ENCODE data around the gene PEX11A.
"Not testable (repeated sequence)": the region's sequence is repeated elsewhere in the genome, so short reads cannot be mapped to it uniquely, and the experiment has no call there.

The PEX11A gene

GRCh38 chr15:89714775-89715174, 24.2 kb upstream of the PEX11A start:
- H3K4me2 ChIP-seq, result no peak overlapping the region
- H3K4me1 ChIP-seq, result no peaks in the 10 kb centered on the region
- H3K9me3 ChIP-seq (replicated peaks in 1 of 11), result no peaks in the 10 kb centered on the region
- H3K4me3 ChIP-seq, result no peak overlapping the region
- no peak for TF ChIP-seq Cebpa-rat (IDR thresholded peaks at IDR 0.05)
- H3K27ac ChIP-seq, result no peak overlapping the region
- no peaks in the 10 kb centered on the region for H3K36me3 ChIP-seq
- H3K9ac ChIP-seq, result no peak overlapping the region
- H3K27me3 ChIP-seq, result no peaks in the 10 kb centered on the region
- H4K20me1 ChIP-seq, result no peaks in the 10 kb centered on the region

- Histone ChIP-seq H3K27ac (no peak overlapping the region), H3K27me3 (no peaks in the 10 kb centered on the region), H3K4me2 (no peak overlapping the region), H4K20me1 (no peaks in the 10 kb centered on the region), H3K4me3 (no peak overlapping the region), H3K36me3 (no peaks in the 10 kb centered on the region), H3K9ac (no peak overlapping the region), H3K9me3 (replicated peaks in 1 of 11) (no peaks in the 10 kb centered on the region), H3K4me1 (no peaks in the 10 kb centered on the region)
- TF ChIP-seq Cebpa-rat (IDR thresholded peaks at IDR 0.05), result no peak
Observed at GRCh38 chr15:89707577-89707976, 17.0 kb upstream of the PEX11A start.

GRCh38 chr15:89704411-89704810, 13.9 kb upstream of the PEX11A start:
- Histone ChIP-seq H3K9me3 (replicated peaks in 1 of 11) (no peaks in the 10 kb centered on the region), H3K9ac (no peak overlapping the region), H3K36me3 (no peaks in the 10 kb centered on the region), H3K27ac (no peak overlapping the region), H4K20me1 (no peaks in the 10 kb centered on the region), H3K4me2 (no peak overlapping the region), H3K4me1 (no peaks in the 10 kb centered on the region), H3K27me3 (no peaks in the 10 kb centered on the region), H3K4me3 (no peak overlapping the region)
- no peak for TF ChIP-seq Cebpa-rat (IDR thresholded peaks at IDR 0.05)

GRCh38 chr15:89695198-89695597, 4.6 kb upstream of the PEX11A start:
- no peak for TF ChIP-seq Cebpa-rat (IDR thresholded peaks at IDR 0.05)
- Histone ChIP-seq H3K4me2 (no peak overlapping the region), H3K9me3 (replicated peaks in 1 of 11) (peaks cover 5 to 8% (median 7%) of the 10 kb centered on the region in 11 experiments; a peak in 8 of 22 replicates), H3K36me3 (no peaks in the 10 kb centered on the region), H3K4me3 (no peak overlapping the region), H3K4me1 (no peaks in the 10 kb centered on the region), H3K27ac (no peak overlapping the region), H3K9ac (no peak overlapping the region), H3K27me3 (no peaks in the 10 kb centered on the region), H4K20me1 (no peaks in the 10 kb centered on the region)

- H3K9me3 ChIP-seq (replicated peaks in 1 of 11), result peaks cover 5 to 10% (median 8%) of the 10 kb centered on the region in 11 experiments; a peak in 8 of 22 replicates
- no peaks in the 10 kb centered on the region for H3K27me3 ChIP-seq
- no peak overlapping the region for H3K27ac ChIP-seq
- no peak overlapping the region for H3K9ac ChIP-seq
- no peak overlapping the region for H3K4me3 ChIP-seq
- H3K36me3 ChIP-seq, result no peaks in the 10 kb centered on the region
- no peaks in the 10 kb centered on the region for H4K20me1 ChIP-seq
- no peaks in the 10 kb centered on the region for H3K4me1 ChIP-seq
- TF ChIP-seq Cebpa-rat (IDR thresholded peaks at IDR 0.05), result no peak
- no peak overlapping the region for H3K4me2 ChIP-seq
Observed at GRCh38 chr15:89693696-89694095, 3.1 kb upstream of the PEX11A start.

GRCh38 chr15:89693091-89693490, 2.5 kb upstream of the PEX11A start:
- H3K9me3 ChIP-seq (replicated peaks in 1 of 11), result peaks cover 5 to 10% (median 8%) of the 10 kb centered on the region in 11 experiments; a peak in 8 of 22 replicates
- no peaks in the 10 kb centered on the region for H4K20me1 ChIP-seq
- TF ChIP-seq Cebpa-rat (IDR thresholded peaks at IDR 0.05), result no peak
- no peak overlapping the region for H3K9ac ChIP-seq
- no peaks in the 10 kb centered on the region for H3K4me1 ChIP-seq
- H3K4me2 ChIP-seq, result no peak overlapping the region
- H3K27me3 ChIP-seq, result no peaks in the 10 kb centered on the region
- H3K27ac ChIP-seq, result no peak overlapping the region
- H3K4me3 ChIP-seq, result no peak overlapping the region
- H3K36me3 ChIP-seq, result no peaks in the 10 kb centered on the region

GRCh38 chr15:89689930-89690275, 651 bp downstream of the PEX11A start:
- not testable (repeated sequence) for H3K4me1 ChIP-seq, H3K4me3 ChIP-seq, H3K27me3 ChIP-seq, H3K9ac ChIP-seq, H4K20me1 ChIP-seq, H3K27ac ChIP-seq, H3K36me3 ChIP-seq, H3K4me2 ChIP-seq
- peaks cover 5 to 10% (median 8%) of the 10 kb centered on the region in 11 experiments; a peak in 8 of 22 replicates for H3K9me3 ChIP-seq (replicated peaks in 1 of 11)

GRCh38 chr15:89686522-89686921, 4.0 kb downstream of the PEX11A start:
- Histone ChIP-seq H4K20me1 (no peaks in the 10 kb centered on the region), H3K36me3 (no peaks in the 10 kb centered on the region), H3K4me3 (no peak overlapping the region), H3K9ac (no peak overlapping the region), H3K9me3 (replicated peaks in 1 of 11) (peaks cover 5 to 10% (median 8%) of the 10 kb centered on the region in 11 experiments; a peak in 8 of 22 replicates), H3K27me3 (no peaks in the 10 kb centered on the region), H3K4me1 (no peaks in the 10 kb centered on the region), H3K4me2 (no peak overlapping the region), H3K27ac (no peak overlapping the region)
- TF ChIP-seq Cebpa-rat (IDR thresholded peaks at IDR 0.05), result no peak

GRCh38 chr15:89685995-89686394, 4.6 kb downstream of the PEX11A start:
- Histone ChIP-seq H3K27ac (no peak overlapping the region), H3K4me1 (no peaks in the 10 kb centered on the region), H3K9me3 (replicated peaks in 1 of 11) (peaks cover 5 to 10% (median 7%) of the 10 kb centered on the region in 11 experiments; a peak in 8 of 22 replicates), H3K9ac (no peak overlapping the region), H4K20me1 (no peaks in the 10 kb centered on the region), H3K4me2 (no peak overlapping the region), H3K36me3 (no peaks in the 10 kb centered on the region), H3K4me3 (no peak overlapping the region), H3K27me3 (no peaks in the 10 kb centered on the region)
- no peak for TF ChIP-seq Cebpa-rat (IDR thresholded peaks at IDR 0.05)

- no peak overlapping the region for H3K9ac ChIP-seq
- no peak overlapping the region for H3K27ac ChIP-seq
- TF ChIP-seq Cebpa-rat (IDR thresholded peaks at IDR 0.05), result no peak
- no peaks in the 10 kb centered on the region for H3K4me1 ChIP-seq
- H3K27me3 ChIP-seq, result no peaks in the 10 kb centered on the region
- H3K36me3 ChIP-seq, result no peaks in the 10 kb centered on the region
- no peaks in the 10 kb centered on the region for H4K20me1 ChIP-seq
- H3K4me3 ChIP-seq, result no peak overlapping the region
- no peak overlapping the region for H3K4me2 ChIP-seq
- H3K9me3 ChIP-seq (replicated peaks in 1 of 11), result no peaks in the 10 kb centered on the region
Observed at GRCh38 chr15:89681146-89681545, 9.4 kb downstream of the PEX11A start.
